ENCODE data around the gene SPATA3.

Gene SPATA3

GRCh38 chr2:230952226-230952956 is 43.5 kb upstream of the SPATA3 start:
- no peak for DNase-seq (ENCODE audit: low spot score)
- TF ChIP-seq CTCF (IDR thresholded peaks at IDR 0.05; ENCODE audit: extremely low read depth, missing control alignments): no peak

- no peak for TF ChIP-seq CTCF (IDR thresholded peaks at IDR 0.05; ENCODE audit: extremely low read depth, missing control alignments)
- no peak for DNase-seq (ENCODE audit: low spot score)
These were observed 42.1 kb upstream of the SPATA3 start for GRCh38 chr2:230953845-230954244.

GRCh38 chr2:230954746-230955145 is 41.2 kb upstream of the SPATA3 start:
- TF ChIP-seq CTCF (IDR thresholded peaks at IDR 0.05; ENCODE audit: extremely low read depth, missing control alignments): no peak
- DNase-seq (ENCODE audit: low spot score): no peak

GRCh38 chr2:230955163-230955737 is 40.7 kb upstream of the SPATA3 start:
- TF ChIP-seq CTCF (IDR thresholded peaks at IDR 0.05; ENCODE audit: extremely low read depth, missing control alignments): no peak
- no peak for DNase-seq (ENCODE audit: low spot score)

GRCh38 chr2:230956827-230957755 is 38.8 kb upstream of the SPATA3 start:
- peak; percentile 82 for DNase-seq (ENCODE audit: low spot score)
- TF ChIP-seq CTCF (IDR thresholded peaks at IDR 0.05; ENCODE audit: extremely low read depth, missing control alignments): no peak

GRCh38 chr2:230957756-230958391 is 38.0 kb upstream of the SPATA3 start:
- DNase-seq (ENCODE audit: low spot score): no peak
- TF ChIP-seq CTCF (IDR thresholded peaks at IDR 0.05; ENCODE audit: extremely low read depth, missing control alignments): no peak

Measured in GM20000 (cell line).